Panc1 (cell line): ENCODE measurements around the gene KIZ.

Experiments
- POLR2AphosphoS5 ChIP-seq: IDR thresholded peaks from 2 replicates; pipeline ENCODE4 v1.6.1; 2012; ENCODE audit warnings: mild to moderate bottlenecking, low read depth, low read length, moderate library complexity
- TF ChIP-seq, protein P1 (sequence below): fragments of 450-650 bp; IDR thresholded peaks from 2 replicates; pipeline ENCODE4 v1.5.1; 2017; ENCODE audit warnings: mild to moderate bottlenecking
- TF ChIP-seq, protein P2 (sequence below), 2 experiments: IDR thresholded peaks; 2 replicates each; pipeline ENCODE4 v1.6.1; 2011 to 2012; ENCODE audit warnings: low read depth in 2 of 2, control low read depth in 1 of 2, low read length in 1 of 2, mild to moderate bottlenecking in 1 of 2, moderate library complexity in 1 of 2; ENCODE audit not compliant: insufficient read depth in 1 of 2

DNA sequence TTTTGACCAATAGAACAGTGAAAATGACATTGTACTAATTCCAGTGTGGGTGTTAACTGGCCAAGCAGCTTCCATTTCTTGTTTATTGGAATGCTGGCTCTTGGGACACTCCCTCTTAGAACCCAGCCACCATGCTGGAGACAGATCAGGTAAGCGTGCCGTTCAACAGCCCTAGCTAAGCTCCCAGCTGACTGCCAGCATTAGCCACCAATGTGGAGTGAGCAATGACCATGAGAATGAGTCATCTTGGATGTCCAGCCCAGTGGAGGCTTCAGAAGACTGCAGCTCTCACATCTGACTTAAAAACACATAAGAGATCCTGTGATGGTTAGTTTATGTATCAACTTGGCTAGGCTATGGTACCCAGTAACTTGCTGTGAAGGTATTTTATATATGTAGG, 16.7 kb upstream of the KIZ start:
- TF ChIP-seq, protein P1, sequence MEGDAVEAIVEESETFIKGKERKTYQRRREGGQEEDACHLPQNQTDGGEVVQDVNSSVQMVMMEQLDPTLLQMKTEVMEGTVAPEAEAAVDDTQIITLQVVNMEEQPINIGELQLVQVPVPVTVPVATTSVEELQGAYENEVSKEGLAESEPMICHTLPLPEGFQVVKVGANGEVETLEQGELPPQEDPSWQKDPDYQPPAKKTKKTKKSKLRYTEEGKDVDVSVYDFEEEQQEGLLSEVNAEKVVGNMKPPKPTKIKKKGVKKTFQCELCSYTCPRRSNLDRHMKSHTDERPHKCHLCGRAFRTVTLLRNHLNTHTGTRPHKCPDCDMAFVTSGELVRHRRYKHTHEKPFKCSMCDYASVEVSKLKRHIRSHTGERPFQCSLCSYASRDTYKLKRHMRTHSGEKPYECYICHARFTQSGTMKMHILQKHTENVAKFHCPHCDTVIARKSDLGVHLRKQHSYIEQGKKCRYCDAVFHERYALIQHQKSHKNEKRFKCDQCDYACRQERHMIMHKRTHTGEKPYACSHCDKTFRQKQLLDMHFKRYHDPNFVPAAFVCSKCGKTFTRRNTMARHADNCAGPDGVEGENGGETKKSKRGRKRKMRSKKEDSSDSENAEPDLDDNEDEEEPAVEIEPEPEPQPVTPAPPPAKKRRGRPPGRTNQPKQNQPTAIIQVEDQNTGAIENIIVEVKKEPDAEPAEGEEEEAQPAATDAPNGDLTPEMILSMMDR, result no peak
- no peak for TF ChIP-seq POLR2AphosphoS5
- TF ChIP-seq, protein P2, sequence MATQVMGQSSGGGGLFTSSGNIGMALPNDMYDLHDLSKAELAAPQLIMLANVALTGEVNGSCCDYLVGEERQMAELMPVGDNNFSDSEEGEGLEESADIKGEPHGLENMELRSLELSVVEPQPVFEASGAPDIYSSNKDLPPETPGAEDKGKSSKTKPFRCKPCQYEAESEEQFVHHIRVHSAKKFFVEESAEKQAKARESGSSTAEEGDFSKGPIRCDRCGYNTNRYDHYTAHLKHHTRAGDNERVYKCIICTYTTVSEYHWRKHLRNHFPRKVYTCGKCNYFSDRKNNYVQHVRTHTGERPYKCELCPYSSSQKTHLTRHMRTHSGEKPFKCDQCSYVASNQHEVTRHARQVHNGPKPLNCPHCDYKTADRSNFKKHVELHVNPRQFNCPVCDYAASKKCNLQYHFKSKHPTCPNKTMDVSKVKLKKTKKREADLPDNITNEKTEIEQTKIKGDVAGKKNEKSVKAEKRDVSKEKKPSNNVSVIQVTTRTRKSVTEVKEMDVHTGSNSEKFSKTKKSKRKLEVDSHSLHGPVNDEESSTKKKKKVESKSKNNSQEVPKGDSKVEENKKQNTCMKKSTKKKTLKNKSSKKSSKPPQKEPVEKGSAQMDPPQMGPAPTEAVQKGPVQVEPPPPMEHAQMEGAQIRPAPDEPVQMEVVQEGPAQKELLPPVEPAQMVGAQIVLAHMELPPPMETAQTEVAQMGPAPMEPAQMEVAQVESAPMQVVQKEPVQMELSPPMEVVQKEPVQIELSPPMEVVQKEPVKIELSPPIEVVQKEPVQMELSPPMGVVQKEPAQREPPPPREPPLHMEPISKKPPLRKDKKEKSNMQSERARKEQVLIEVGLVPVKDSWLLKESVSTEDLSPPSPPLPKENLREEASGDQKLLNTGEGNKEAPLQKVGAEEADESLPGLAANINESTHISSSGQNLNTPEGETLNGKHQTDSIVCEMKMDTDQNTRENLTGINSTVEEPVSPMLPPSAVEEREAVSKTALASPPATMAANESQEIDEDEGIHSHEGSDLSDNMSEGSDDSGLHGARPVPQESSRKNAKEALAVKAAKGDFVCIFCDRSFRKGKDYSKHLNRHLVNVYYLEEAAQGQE (IDR thresholded peaks at IDR 0.05; ENCODE audit: insufficient read depth in 1 of 2, low read depth in 2 of 2, low read length in 1 of 2), result no peak
